Measurements from ENCODE around the gene COMMD7.
"Not testable (repeated sequence)": the region's sequence is repeated elsewhere in the genome, so short reads cannot be mapped to it uniquely, and the experiment has no call there.

The COMMD7 gene

GRCh38 chr20:32709632-32710121 lies 33.6 kb downstream of the COMMD7 start:
- ATAC-seq: 0 out of 3 replicates have a peak, but pooled peaks have one; percentile 37
- no peak for TF ChIP-seq ZNF8 (CRISPR knock-in tag; IDR thresholded peaks at IDR 0.05)
- no peak for TF ChIP-seq ESRRG (CRISPR knock-in tag; IDR thresholded peaks at IDR 0.05)
- no peak for TF ChIP-seq TCF4 (CRISPR knock-in tag; IDR thresholded peaks at IDR 0.05; ENCODE audit: borderline replicate concordance)
- no peak for TF ChIP-seq RARB (CRISPR knock-in tag; IDR thresholded peaks at IDR 0.05)
- no peak for TF ChIP-seq CSDC2 (CRISPR knock-in tag; IDR thresholded peaks at IDR 0.05)
- TF ChIP-seq POU6F1 (CRISPR knock-in tag; IDR thresholded peaks at IDR 0.05; ENCODE audit: borderline replicate concordance, low read depth): no peak

- ATAC-seq: not testable (repeated sequence)
Measured at GRCh38 chr20:32709029-32709631, 34.1 kb downstream of the COMMD7 start.

GRCh38 chr20:32707691-32708581 lies 35.3 kb downstream of the COMMD7 start:
- TF ChIP-seq PPARA (CRISPR knock-in tag; IDR thresholded peaks at IDR 0.05; ENCODE audit: borderline replicate concordance): no peak

GRCh38 chr20:32706486-32706885 lies 36.8 kb downstream of the COMMD7 start:
- ATAC-seq: no peak
- no peak for TF ChIP-seq CSDC2 (CRISPR knock-in tag; IDR thresholded peaks at IDR 0.05)
- TF ChIP-seq CSRNP3 (CRISPR knock-in tag; IDR thresholded peaks at IDR 0.05): no peak
- TF ChIP-seq CREB5 (CRISPR knock-in tag; IDR thresholded peaks at IDR 0.05; ENCODE audit: low read depth): no peak
- TF ChIP-seq ZFP3 (CRISPR knock-in tag; IDR thresholded peaks at IDR 0.05): no peak
- TF ChIP-seq RARB (CRISPR knock-in tag; IDR thresholded peaks at IDR 0.05): no peak
- TF ChIP-seq POU6F1 (CRISPR knock-in tag; IDR thresholded peaks at IDR 0.05; ENCODE audit: borderline replicate concordance, low read depth): no peak
- TF ChIP-seq BACH2 (CRISPR knock-in tag; IDR thresholded peaks at IDR 0.05; ENCODE audit: borderline replicate concordance): no peak
- no peak for TF ChIP-seq ZNF70 (CRISPR knock-in tag; IDR thresholded peaks at IDR 0.05)
- no peak for TF ChIP-seq TOX (CRISPR knock-in tag; IDR thresholded peaks at IDR 0.05; ENCODE audit: borderline replicate concordance)
- no peak for TF ChIP-seq TCF4 (CRISPR knock-in tag; IDR thresholded peaks at IDR 0.05; ENCODE audit: borderline replicate concordance)
- TF ChIP-seq PATZ1 (CRISPR knock-in tag; IDR thresholded peaks at IDR 0.05; ENCODE audit: borderline replicate concordance): no peak
- no peak for TF ChIP-seq ZC3H10 (CRISPR knock-in tag; IDR thresholded peaks at IDR 0.05)
- TF ChIP-seq OSR1 (CRISPR knock-in tag; IDR thresholded peaks at IDR 0.05): no peak
- TF ChIP-seq PPARA (CRISPR knock-in tag; IDR thresholded peaks at IDR 0.05; ENCODE audit: borderline replicate concordance): no peak
- no peak for TF ChIP-seq ZNF8 (CRISPR knock-in tag; IDR thresholded peaks at IDR 0.05)
- no peak for TF ChIP-seq TSHZ2 (CRISPR knock-in tag; IDR thresholded peaks at IDR 0.05)
- no peak for TF ChIP-seq ZNF565 (CRISPR knock-in tag; conservative IDR thresholded peaks at IDR 0.05; ENCODE audit: low read depth)

More at GRCh38 chr20:32707691-32708581, 35.3 kb downstream of the COMMD7 start:
- peak; percentile 83 for ATAC-seq

Data from SK-N-SH treated with all-trans-retinoic acid at 6 μM for 48 hours (cell line).